NCI-H2227 (cell line): Measurements from ENCODE around the gene HS3ST4.

Experiments used
- DNase-seq: peaks from one replicate; lab custom pipeline; 2025; ENCODE audit not compliant: unreplicated experiment; lab: John Stamatoyannopoulos, UW

The HS3ST4 gene

DNA sequence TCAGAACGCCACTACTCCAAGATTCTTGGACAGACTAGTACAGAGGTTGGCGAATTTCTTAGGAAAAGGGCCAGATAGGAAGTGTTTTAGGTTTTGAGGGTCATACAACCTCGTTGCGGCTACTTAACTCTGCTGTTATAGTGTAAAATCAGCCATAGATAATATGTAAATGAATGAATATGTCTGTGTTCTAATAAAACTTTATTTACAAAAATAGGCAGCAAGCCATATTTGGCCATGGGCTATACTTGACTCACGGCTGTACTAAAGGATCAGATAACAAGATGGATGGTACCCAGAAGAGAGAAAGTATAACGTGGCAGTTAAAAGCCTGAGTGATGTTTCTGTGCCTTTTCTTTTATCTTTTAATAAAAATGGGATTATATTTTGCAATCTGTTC, 125.5 kb downstream of the HS3ST4 start:
- DNase-seq = no peak

DNA sequence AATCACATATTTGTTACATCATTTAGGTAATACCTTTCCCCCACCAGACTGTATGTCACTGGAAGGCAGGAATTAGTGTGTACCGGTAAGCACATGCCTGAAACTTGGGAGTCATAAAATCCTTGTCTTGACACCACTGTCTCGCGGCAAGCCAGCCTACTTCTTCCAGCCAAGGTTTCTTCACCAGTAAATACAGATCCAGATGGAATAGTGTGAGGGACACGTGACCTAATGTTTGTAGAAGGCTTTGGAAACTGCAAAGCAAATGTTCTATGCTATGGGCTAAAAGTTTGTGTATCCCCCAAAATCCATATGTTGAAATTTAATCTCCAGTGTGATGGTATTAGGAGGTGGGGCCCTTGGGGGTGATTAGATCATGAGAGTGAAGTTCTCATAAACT, 126.1 kb downstream of the HS3ST4 start:
- no peak for DNase-seq

DNA sequence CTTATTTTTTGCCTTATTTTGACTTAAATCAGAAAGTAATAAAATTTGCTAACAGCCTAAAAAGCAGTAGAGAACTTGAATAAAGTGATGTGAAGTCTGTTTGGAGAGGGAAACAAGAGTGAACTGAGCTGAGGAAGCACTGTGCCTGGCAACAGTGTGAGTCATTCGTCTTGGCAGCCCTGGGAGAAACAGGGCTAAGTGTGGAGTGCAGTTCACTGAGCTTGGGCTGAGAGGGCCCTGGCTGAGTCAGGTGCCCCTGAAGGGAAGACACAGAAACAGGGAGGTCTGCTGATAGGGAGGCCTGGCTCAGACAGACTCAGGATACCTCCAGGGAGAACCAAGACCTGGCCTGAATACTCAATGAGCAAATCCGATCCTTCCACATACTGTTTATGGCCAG, 132.1 kb downstream of the HS3ST4 start:
- DNase-seq = no peak

DNA sequence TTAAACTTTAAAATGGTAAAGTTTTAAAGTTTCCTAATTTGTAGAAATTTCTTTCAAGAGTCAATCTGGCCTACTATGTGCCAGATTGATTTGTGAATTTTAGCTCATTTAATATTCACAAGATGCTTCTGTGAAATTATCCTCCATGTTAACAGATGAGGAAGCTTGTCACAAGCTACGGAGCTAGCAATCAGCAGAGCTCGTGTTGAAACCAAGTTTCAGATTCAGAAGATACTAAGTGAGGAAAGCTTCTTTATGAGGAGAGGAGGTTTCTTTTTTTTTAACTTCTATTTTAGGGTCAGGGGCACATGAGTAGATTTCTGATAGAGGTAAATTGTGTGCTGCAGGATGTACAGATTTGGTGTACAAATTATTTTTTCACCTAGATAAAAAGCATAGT, 135.9 kb downstream of the HS3ST4 start:
- DNase-seq = no peak

DNA sequence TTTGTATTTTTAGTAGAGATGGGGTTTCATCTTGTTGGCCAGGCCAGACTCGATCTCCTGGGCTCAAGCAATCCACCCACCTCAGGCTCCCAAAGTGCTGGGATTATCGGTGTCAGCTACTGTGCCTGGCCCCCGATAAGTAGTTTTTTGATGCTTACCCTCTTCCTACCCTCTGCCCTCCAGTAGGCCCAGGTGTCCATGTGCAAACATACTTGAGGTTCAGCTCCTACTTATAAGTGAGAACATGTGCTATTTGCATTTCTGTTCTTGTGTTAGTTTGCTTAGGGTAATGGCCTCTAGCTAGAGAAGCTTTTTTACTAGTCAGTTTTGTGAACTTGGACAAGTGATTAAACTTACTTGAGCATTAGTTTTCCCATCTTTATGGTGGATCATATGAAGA, 136.8 kb downstream of the HS3ST4 start:
- no peak for DNase-seq

DNA sequence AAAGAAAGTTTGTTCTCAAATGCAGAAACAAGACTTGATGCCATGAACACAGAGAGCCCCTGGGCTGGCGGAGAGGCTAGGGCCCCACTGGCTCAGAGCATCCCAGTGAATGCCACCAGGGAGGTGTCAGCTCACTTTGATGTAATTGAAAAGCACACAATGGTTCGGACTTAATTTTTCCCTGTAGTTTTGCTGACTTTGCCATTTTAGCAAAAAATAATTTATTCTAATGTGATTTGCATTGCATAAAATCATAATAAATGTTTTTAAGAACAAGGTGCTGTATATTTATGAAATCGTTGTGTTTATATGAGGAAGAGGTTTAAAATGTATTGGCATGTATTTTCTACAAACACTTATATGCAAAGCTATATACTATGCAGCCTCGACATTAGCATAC, 140.5 kb downstream of the HS3ST4 start:
- DNase-seq = no peak

DNA sequence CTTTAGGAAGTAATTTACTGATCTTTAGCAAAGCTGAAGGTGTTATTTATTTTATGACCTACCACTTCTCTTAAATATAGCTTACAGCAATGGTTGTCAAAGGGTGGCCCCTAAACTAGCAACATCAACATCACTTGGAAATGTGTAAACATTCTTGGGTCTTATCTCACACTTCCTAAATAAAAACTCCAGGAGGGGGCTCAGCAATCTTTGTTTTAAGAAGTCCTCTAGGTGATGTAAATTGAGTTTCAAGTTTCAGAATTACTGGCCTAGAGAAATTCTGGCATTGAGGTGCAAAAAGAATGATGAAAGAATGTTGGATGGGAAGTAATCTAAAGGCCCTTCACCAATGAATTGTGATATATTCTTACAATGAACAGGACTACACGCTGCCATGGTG, 142.3 kb downstream of the HS3ST4 start:
- DNase-seq = no peak

DNA sequence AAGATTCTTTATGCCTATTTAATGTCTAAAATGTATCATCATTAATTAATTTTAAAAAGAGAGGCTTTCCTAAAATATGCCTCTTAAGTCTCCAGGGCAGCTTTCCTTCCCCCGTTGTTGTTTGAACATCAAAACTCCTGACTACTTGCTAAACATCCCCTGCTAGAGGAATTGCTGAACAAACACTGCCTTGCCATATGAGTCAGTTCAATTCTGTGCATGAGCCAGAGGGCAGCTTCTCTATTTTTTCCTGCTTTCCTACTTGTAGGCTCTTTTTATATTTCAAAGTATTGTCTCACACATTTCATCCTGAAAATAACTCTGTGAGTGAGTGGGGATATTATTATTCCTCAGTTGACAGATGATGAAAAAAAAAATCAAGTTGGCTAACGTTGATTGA, 143.4 kb downstream of the HS3ST4 start:
- no peak for DNase-seq

DNA sequence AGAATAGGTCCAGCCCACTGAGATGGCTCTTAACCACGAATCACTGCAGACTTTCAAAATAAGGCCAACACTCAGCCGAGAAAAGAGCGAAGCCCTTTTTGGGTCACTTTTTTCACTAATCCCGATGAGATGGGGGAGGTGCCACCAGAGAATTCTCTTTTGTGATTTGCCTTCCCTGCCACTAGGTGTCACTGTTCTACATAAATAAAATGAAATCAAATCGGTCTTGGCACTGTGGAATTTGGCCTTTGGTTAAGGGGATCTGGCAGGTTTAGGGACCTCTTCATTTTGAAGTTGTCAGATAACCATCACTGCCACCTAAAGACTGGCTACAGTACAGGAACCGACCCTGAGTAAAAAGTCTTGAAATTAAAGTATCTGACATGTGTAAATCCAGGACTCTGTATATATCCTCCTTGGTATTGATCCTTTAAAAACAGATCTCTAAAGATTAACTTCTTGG, 147.0 kb downstream of the HS3ST4 start:
- DNase-seq = peak; percentile 61

DNA sequence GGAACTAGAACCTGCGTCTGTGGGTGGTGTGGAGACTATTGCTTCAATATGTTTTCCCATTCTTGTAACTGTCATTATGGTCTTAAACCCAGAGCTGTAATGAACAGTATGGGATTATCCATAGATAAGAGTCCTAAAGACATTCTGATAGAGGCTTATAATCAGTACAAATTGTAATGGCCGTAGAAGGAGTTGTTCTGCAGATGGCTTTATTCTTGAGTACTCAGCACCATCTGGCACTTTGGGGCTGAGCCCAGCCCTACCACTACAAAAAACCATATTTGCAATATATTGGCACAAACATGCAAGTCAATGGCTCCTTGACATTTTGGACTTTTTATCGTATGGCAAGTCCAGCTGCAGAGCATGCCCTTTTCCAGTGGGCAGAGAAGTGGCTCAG, 150.0 kb downstream of the HS3ST4 start:
- DNase-seq = no peak

DNA sequence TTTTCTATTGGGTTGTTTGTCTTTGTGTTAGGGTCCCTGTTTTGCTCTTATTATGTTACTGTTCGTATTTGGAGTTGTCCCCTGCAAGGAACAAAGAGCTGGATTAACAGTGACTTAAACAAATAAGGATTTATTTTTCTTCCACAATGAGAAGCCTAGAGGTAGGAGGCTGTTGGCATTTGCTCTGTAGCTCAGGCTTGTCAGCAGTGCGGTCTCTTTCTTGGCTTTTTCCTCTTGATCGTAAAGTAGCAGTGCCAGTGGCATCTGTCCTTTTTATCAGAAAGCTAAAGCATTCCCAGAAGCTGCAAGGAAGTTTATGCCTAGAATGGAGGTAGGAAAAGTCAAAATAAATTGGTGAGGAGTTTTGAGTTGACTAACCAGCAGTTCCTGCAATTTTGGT, 154.1 kb downstream of the HS3ST4 start:
- DNase-seq = no peak

DNA sequence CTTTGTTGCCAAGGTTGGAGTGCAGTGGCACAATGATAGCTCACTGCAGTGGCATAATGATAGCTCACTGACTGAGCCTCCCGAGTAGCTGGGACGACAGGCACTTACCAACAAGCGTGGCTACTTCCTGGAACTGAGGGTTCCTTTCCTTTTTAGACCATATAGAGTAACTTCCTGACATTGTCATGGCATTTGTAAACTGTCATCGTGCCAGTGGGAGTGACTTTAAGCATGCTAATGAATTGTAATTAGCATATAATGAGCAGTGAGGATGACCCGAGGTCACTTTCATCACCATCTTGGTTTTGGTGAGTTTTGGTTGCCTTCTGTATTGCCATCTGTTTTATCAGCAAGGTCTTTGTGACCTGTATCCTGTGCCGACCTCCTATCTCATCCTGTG, 162.4 kb downstream of the HS3ST4 start:
- DNase-seq = no peak

DNA sequence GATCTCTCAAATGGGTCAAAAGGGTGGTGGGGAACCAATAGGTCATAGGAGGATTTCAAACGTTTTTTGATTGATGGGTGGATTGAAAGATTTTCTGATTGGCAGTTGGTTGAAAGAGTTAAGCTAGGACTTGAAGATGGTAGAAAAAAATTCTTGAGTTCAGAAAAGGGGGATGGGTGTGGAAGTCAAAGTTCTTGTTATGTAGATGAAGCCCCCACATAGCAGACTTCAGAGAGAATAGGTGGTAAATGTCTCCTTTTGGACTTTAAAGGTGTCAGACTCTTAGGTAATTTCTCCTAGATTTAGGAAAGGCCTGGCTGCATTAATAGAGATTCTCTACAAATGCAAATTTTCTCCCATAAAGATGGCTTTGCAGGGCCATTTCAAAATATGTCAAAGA, 163.3 kb downstream of the HS3ST4 start:
- no peak for DNase-seq

DNA sequence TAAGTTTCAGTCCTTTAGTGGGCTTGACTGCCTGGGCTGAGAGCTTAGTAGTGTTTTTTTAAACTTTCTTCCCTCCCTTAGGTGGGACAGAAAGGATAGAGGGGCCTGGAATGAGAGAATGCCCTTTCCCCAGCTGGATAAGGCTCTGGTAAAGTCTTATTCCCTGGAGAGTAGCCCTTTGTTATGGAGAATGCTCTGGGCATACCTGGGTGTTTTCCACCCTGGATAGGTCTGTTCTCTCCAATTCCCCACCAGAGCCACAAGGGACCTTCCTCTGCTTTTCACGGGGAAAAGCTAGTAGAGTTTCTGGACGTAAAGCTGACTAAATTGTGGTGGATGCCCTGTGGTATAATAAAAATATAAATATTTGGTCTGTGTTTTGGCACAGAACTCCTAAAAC, 164.1 kb downstream of the HS3ST4 start:
- DNase-seq = no peak

DNA sequence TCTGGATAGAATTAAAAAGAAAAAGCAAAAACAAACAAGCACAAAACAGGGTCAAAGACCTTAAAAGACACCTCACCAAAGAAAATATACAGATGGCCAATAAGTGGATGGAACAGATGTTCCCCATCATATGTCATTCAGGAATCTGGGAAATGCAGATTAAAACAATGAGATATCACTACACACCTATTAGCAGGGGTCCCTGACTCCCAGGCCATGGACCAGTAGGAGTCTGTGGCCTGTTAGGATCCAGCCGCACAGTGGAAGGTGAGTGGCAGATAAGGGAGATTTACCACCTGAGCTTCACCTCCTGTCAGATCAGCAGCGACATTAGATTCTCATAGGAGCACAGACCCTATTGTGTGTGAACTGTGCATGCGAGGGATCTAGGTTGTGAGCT, 167.9 kb downstream of the HS3ST4 start:
- DNase-seq = no peak

DNA sequence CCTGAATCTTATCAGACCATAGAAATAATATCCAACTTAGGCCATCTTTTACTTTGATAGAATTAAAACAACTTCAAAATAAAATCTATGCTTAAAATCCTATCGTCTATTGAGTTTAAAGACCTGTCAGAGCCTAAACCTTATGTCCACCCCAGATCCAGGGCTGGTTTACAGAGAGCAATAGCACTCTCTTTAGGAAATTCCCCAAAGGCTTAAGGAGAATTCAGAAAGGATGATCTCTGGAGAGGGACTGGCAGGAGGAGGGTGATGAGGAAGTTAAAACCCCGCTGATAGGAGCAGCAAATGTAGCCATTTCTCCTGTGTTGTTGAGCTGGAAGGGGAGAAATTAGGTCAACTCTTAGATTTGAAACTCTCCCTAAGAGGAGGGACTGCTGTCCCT, 175.3 kb downstream of the HS3ST4 start:
- DNase-seq = no peak

DNA sequence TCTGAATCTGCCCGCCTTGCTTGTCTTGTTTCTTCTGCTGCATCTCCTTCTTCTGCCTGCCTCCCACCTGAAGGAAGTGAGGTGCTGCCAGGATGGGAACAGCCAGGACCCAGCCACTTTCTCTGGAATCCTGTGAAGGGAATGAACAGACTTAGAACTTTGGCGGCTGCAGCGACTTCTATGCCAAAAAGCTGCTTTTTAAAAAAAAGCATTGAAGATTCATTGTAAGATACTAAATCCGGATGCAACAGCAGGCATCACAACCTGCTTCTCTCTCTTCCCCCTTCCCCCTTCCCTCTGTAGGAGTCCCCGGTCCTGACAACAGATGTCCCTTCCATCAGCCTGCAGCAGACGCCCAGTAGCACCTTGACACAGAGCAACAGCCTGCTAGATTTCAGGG, 176.3 kb downstream of the HS3ST4 start:
- DNase-seq = no peak

DNA sequence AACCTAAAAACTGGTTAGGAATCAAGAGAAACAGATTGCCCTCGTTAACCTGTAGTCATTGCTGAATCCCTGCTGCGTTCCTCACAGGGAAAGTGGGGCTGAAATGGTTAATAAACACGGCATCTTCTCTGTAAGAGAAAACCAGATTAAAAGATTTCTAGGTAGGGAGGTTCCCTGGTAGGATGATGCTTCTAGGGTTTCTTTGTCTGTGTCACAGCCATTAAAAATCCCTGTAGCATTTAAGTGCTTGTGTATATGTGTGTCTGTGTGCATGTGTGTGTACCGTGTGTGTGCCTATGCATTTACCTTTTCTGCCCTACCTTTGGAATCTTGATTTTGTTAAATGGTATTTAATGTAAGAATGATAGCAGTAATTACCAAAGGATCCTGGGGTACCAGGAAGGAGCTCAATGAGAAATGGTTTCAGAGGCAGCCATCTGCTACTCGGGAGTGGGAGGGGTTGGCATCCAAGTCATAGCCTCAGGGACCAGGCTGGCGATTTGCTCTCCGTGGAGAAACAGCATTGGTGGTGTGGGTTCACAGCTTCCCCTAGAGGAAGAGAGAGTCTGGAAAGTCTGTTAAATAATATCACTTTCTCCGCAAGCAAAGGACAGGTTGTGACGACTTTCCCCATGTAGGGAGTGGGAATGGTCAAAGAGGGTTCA, 177.1 kb downstream of the HS3ST4 start:
- DNase-seq = no peak

DNA sequence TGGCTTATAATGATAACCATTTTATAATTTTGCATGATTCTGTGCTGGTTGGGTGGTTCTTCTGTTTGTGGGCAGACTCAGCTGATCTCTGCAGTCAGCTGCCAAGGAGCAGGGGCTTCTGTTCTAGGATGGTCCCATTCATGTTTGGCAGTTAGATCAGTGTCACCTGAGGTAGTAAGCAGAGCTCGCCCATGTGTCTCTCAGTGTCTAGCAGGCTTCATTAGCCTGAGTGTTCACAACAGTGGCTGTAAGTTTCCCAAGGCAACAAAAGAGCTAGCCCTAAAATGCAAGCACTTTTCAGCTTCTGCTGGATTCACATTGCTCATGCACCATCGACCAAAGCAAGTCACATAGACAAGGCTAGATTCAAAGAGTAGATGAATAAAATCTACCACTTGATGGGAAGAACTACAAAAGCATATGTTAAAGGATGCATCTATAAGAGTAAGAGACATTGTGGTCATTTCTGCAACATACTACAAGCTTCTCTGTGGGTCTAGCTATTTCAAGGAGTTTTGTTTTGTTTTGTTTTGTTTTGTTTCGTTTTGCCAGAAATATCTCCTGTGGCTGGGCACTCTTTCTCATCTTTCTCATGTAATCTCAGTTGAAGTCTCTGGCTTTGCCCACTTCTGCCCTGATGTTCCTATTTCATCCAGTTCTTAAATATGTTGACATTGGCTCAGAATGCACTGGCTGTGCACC, 180.8 kb downstream of the HS3ST4 start:
- no peak for DNase-seq

DNA sequence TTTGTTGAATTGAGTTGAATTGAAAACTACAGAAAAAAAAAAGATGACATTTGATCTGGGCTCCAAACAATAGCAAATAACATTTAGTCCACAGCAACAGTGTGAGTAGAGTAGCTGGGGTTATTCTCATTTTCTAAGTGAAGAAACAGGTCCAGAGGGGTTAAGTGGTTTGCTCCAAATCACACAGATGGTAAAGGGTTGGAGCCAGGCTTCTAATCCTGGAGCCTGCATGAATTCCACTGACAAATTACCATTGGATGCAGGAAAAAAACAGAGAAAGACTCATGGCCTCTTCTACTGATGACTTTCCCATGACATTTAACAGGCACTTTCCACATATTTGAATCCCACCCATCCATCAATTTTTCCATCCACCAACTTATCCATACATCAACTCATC, 182.4 kb downstream of the HS3ST4 start:
- DNase-seq = no peak

DNA sequence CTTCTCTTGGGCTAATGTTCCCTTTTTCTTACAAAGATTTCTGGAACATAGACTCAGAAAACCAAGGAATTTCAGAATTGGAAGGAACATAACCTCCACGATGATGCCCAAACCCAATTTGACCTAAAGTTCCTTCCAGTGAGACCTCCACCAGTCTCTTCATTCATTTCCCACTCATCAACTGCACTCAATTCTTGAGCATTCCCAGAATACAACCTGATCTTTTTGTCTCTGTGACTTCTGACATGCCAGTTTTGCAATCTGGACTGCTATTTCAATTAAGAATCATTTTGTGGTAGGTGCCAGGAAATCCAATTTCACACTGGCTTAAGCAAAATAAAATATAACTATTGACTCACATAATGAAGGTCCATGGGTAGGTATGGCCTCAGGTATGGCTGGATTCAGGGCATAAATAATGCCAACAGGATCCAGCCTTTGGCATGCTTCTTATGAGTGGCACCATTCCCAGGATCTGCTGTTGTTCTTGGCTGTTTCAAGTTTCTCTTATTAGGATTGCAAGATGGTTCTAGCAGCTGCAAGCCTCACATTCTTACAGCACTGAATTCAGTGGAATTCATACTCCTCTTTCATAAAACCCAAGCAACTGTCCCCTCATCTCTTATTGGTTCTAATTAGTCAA, 184.3 kb downstream of the HS3ST4 start:
- DNase-seq = no peak

DNA sequence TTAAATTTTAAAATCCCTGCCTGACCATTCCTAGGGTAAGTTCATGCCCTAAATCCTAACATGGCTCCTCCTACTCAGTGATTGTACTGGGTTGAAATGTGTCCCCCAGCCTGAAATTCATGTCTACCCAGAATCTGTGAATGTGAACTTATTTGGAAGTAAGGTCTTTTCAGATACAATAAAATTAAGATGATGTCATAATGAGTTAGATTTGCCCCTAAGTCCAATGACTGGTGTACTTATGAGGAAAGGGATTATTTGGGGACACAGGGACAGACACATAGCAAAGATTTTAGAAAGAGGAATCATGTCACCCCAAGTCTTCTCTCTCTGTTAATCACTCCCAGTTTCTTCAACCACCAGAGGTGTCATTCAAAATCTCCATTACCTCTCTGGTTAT, 185.3 kb downstream of the HS3ST4 start:
- no peak for DNase-seq
